Psoas muscle (tissue), 8 donors: Measurements from ENCODE around the gene BPIFB1. TPM values are rescaled to one million over a fixed set of nuclear protein-coding genes. Genes with fewer than 3 reads are reported as not detected.

Experiments
- ATAC-seq, 4 donors: fragments of 200-7000 bp; cut with Tn5 transposase; one replicate each; pipeline ENCODE4 v1.9.1; 2020; ENCODE audit warnings: moderate library complexity in 3 of 4, mild to moderate bottlenecking in 2 of 4
- DNase-seq, 2 donors: peaks; one replicate each; pipeline ENCODE4 v3.0.0-alpha.2; 2020
- H3K27ac ChIP-seq: fragments of 200-600 bp; one replicate; pipeline ENCODE4 v1.8.0; 2022
- H3K27me3 ChIP-seq, 3 donors: fragments of 200-600 bp in 1 of 3; one replicate each; pipeline versions ENCODE4 v1.6.1 to v1.8.0; 2013 to 2022; ENCODE audit warnings: low read length in 2 of 3, mild to moderate bottlenecking in 2 of 3, moderate library complexity in 1 of 3; ENCODE audit not compliant: insufficient read depth in 3 of 3
- H3K36me3 ChIP-seq, 2 donors: fragments of 200-600 bp in 1 of 2; one replicate each; pipeline versions ENCODE4 v1.6.1 to v1.8.0; 2013 to 2022; ENCODE audit warnings: low read depth in 1 of 2, mild to moderate bottlenecking in 1 of 2, moderate library complexity in 1 of 2; ENCODE audit not compliant: insufficient read depth in 1 of 2
- H3K4me1 ChIP-seq: fragments of 200-600 bp; one replicate; pipeline ENCODE4 v1.8.0; 2022
- H3K4me3 ChIP-seq: fragments of 200-600 bp; one replicate; pipeline ENCODE4 v1.8.0; 2022; ENCODE audit warnings: mild to moderate bottlenecking
- H3K9me3 ChIP-seq: fragments of 200-600 bp; one replicate; pipeline ENCODE4 v1.8.0; 2022
- WGBS, 3 donors: extraction: QIAGEN DNeasy Blood & Tissue Kit; methylation state at CpG; one replicate each; pipeline versions ENCODE4 v1.1.6 to v1.1.7; 2013; 5-methylcytosine and 5-hydroxymethylcytosine counted together
- intact Hi-C, 2 donors: fragments of 100-400 bp; cut with DNase I; formaldehyde crosslinking; loops; one replicate each; pipeline versions ENCODE4 v1.11.0 to v1.14.2; 2022
- polyA plus RNA-seq, 3 donors: library from polyadenylated mRNA; stranded (reverse); fragments of 200-250 nt; gene quantifications; one replicate each; pipeline ENCODE4 v1.2.3, GENCODE V29; 2013
- total RNA-seq, 4 donors: library from RNA; stranded (reverse); fragmentation: NEBNext Ultra II Directional in 2 of 4; extraction: Animal tissue kit (Norgen Biotek cat#: 25700) in 2 of 4; gene quantifications; one replicate each; pipeline versions ENCODE4 v1.2.1 to v1.2.4, GENCODE V29; 2021 to 2023
- TF ChIP-seq, protein P1 (sequence below): fragments of 200-600 bp; IDR thresholded peaks from one replicate; pipeline ENCODE4 v1.8.0; 2022; ENCODE audit warnings: antibody characterized with exemption
- donor health status: healthy with polysubstance abuse.
- donor health status: DM: no; HTN: no; CAD: no; lungs with moderate emphysema.
- donor health status: Bipolar disorder and iron deficiency.
- donor health status: healthy.
- donor health status: DM: yes; HTN: yes; CAD: no.
- donor health status: DM: no; HTN: no; CAD: no.
- donor health status: DM: no; HTN: no; CAD: no.
- donor health status: DM: yes; HTN: yes; CAD: no.

The BPIFB1 gene
- total and polyA plus RNA-seq, 7 donors = 0.04 TPM; not detected in 6

DNA sequence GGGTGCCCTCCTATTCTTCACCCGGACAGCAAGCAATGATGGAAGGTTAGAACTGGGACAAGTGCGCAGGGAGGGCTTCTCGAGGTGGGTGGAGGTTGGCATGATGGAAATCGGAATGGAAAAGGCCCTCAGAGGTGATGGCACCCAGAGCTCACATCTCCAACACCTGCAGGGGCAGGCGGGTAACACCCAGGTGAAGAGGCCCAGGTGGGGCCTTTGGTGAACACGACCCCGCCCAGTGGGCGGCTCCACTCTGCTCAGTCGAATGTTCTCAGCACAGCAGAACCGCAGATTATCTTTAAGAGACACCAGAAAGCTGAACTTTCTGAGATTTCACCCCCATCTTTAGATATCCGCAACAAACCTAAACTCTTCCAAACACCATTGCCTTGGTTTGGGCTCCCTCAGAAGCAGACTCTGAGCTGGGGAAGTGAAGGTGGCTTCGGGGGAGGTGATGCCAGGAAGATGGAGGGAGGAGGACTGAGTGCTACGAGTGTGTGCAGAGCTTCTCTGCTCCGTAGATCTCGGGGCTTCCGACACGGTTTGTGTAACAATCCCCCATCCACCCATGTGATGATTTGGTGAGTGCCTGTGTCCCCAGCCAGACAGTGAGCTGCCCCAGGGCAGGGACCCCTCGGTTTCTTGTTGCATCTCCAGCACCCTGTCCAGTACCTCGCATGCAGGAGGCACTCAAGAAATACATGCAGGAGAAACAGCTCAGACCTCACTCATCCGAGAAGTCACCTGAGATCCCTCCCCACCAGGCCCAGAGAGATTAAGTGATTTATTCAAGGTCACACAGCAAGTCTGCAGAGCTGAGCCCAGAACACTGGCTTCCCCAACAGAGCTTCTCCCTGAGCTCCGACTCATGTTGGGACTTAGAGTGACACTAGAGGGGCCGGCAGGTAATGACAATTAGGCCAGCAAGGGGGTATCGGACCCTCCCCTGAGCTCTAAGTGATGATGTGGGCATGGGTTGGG is 45.4 kb downstream of the BPIFB1 start:
- no peak for ATAC-seq

DNA sequence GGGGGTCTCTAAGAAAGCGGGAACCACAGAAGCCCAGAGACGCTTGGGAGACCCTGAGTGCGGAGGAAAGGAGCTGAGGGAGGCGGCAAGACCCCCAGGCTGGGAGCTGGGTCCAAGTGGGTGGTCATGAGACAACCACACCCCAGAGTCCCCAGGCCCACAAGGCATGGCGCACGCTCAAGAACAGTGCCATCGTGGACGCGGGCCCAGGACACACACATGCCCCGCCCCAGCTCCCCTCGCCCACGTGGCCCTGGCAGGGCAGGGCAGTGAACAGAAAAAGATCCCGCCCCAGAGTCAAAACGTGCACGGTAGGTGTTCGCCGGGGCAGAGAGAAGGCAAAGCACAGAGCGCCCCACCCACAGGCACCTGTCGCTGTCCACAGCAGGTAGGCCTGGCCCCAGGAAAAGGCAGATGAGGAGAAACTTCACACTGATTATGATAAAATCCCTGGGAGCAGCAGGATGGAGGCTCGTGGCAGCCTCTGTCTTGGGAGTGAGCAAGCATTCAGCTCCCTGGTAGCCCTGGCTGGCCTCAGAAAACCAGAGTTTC is 50.0 kb downstream of the BPIFB1 start:
- TF ChIP-seq, protein P1, sequence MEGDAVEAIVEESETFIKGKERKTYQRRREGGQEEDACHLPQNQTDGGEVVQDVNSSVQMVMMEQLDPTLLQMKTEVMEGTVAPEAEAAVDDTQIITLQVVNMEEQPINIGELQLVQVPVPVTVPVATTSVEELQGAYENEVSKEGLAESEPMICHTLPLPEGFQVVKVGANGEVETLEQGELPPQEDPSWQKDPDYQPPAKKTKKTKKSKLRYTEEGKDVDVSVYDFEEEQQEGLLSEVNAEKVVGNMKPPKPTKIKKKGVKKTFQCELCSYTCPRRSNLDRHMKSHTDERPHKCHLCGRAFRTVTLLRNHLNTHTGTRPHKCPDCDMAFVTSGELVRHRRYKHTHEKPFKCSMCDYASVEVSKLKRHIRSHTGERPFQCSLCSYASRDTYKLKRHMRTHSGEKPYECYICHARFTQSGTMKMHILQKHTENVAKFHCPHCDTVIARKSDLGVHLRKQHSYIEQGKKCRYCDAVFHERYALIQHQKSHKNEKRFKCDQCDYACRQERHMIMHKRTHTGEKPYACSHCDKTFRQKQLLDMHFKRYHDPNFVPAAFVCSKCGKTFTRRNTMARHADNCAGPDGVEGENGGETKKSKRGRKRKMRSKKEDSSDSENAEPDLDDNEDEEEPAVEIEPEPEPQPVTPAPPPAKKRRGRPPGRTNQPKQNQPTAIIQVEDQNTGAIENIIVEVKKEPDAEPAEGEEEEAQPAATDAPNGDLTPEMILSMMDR = no peak
- ATAC-seq = no peak
- H3K27ac ChIP-seq = no peak overlapping the region
- intact Hi-C loops = no loop called here
- H3K4me3 ChIP-seq = no peak overlapping the region
- DNase-seq = no peak
- no peaks in the 10 kb centered on the region for H3K9me3 ChIP-seq
- H3K4me1 ChIP-seq = no peaks in the 10 kb centered on the region
- WGBS, 3 donors = 57 to 67% (median 65%) methylated on average over 20 of the region's 20 CpGs
- H3K27me3 ChIP-seq = peaks cover 0 to 27% (median 2%) of the 10 kb centered on the region in 3 donors
- H3K36me3 ChIP-seq = no peaks in the 10 kb centered on the region

More for the DNA sequence above, 45.4 kb downstream of the BPIFB1 start:
- 70 to 73% (median 72%) methylated on average over 23 of the region's 23 CpGs for WGBS, 3 donors
- Histone ChIP-seq H3K27ac (no peak overlapping the region), H3K4me3 (no peak overlapping the region), H3K27me3 (peaks cover 0 to 19% (median 5%) of the 10 kb centered on the region in 3 donors), H3K36me3 (no peaks in the 10 kb centered on the region), H3K9me3 (no peaks in the 10 kb centered on the region), H3K4me1 (no peaks in the 10 kb centered on the region)
- DNase-seq = no peak
- intact Hi-C loops = no loop called here
- TF ChIP-seq, protein P1 = no peak

DNA sequence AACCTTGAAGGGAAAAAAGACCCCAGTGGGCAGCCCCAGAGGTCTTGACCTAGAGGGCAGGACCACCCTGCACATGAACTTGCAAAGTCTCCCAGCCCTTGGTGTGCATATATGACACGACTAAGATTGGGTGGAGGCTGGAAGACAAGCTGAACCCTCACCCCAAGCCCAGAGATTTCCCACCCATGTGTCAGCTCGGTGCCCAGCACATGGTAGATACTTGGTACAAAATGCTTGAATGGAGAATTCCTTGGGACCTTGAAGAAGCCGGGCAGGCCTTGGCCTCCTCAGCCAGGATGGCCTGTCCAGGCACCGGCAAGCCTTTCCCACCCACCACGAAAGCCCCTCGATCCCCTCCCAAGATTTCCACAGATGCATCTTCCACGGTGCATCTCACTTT is 50.6 kb downstream of the BPIFB1 start:
- peaks cover 0 to 27% (median 2%) of the 10 kb centered on the region in 3 donors for H3K27me3 ChIP-seq
- H3K9me3 ChIP-seq = no peaks in the 10 kb centered on the region
- ATAC-seq (no peak), DNase-seq (no peak)
- intact Hi-C loops = no loop called here
- no peaks in the 10 kb centered on the region for H3K4me1 ChIP-seq
- TF ChIP-seq, protein P1 = no peak
- WGBS, 3 donors = 78 to 83% (median 81%) methylated on average over 7 of the region's 7 CpGs
- H3K36me3 ChIP-seq = no peaks in the 10 kb centered on the region
- no peak overlapping the region for H3K4me3 ChIP-seq
- H3K27ac ChIP-seq = no peak overlapping the region

DNA sequence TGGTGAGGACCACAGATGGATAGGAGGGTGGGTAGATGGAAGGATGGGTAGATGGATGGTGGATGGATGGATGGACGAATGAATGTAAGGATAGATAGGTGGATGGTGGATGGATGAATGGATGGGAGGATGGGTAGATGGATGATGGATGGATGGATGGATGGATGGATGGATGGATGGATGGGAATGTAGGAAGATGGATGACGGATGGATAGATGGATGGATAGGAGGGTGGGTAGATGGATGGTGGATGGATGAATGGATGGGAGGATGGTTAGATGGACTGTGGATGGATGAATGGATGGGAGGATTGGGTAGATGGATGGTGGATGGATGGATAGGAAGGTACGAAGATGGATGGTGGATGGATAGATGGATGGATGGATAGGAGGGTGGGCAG is 51.1 kb downstream of the BPIFB1 start:
- peaks cover 0 to 27% (median 2%) of the 10 kb centered on the region in 3 donors for H3K27me3 ChIP-seq
- no peaks in the 10 kb centered on the region for H3K36me3 ChIP-seq
- H3K9me3 ChIP-seq = no peaks in the 10 kb centered on the region
- TF ChIP-seq, protein P1 = no peak
- H3K4me3 ChIP-seq = no peak overlapping the region
- no peaks in the 10 kb centered on the region for H3K4me1 ChIP-seq
- DNase-seq (no peak), ATAC-seq (no peak)
- H3K27ac ChIP-seq = no peak overlapping the region
- 75 to 80% (median 77%) methylated on average over 3 of the region's 3 CpGs for WGBS, 3 donors
- intact Hi-C loops = no loop called here
